HL-60/S4 treated with phorbol 12-myristate 13-acetate at 8.2 ng/mL for 4 days and 3 days (cell line): Measurements from ENCODE around the gene MRPL12.
"Not testable (repeated sequence)": the region's sequence is repeated elsewhere in the genome, so short reads cannot be mapped to it uniquely, and the experiment has no call there.

ENCODE experiments used
- in situ Hi-C: fragments of 300-500 bp; cut with MboI; formaldehyde crosslinking; loops from 2 replicates; pipeline ENCODE4 v1.15.0; 2022; ENCODE audit warnings: low sequenced_read_pairs

Gene MRPL12

DNA sequence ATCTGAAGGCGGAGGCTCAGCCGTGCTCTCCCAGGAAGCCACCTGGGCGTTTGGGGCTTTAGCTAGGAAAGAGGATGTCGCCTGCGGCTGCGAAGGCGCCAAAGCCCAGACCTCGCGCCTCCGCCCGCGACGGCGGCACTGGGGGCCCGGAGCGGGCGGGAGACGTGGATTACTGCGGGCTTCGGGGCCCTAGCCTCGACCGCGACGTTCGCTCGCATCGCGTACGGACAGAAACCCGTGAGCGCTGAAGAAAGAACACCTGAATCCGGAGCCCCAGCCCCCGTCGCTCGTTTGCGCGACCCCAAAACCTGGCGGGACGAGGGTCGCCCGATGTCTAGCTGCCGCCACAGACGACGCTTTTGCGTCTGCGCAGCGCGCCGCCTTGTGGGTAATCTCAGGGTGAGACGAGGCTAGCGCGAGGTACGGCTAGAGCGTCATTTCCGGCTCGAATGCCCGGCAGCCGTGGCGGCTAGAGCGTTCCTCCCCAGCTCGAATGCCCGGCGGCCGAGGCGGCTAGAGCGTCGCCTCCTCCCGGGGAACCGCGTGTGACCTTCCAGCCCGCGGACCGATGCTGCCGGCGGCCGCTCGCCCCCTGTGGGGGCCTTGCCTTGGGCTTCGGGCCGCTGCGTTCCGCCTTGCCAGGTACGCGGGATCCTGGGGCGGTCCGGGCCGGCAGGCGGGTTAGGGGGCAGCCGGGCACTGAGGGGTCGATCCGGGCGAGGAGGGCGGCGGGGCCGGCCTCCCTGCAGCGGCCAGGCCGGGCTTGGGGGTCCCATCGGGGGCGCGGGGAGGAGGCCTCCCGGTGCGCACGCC is at the start of gene MRPL12:
Gene MRPL12, plus strand, starts transcription at position 434 of the 813 bp plus-strand sequence. Its CDS starts 135 bp downstream, at position 569.
- in situ Hi-C loops, result no loop called here

DNA sequence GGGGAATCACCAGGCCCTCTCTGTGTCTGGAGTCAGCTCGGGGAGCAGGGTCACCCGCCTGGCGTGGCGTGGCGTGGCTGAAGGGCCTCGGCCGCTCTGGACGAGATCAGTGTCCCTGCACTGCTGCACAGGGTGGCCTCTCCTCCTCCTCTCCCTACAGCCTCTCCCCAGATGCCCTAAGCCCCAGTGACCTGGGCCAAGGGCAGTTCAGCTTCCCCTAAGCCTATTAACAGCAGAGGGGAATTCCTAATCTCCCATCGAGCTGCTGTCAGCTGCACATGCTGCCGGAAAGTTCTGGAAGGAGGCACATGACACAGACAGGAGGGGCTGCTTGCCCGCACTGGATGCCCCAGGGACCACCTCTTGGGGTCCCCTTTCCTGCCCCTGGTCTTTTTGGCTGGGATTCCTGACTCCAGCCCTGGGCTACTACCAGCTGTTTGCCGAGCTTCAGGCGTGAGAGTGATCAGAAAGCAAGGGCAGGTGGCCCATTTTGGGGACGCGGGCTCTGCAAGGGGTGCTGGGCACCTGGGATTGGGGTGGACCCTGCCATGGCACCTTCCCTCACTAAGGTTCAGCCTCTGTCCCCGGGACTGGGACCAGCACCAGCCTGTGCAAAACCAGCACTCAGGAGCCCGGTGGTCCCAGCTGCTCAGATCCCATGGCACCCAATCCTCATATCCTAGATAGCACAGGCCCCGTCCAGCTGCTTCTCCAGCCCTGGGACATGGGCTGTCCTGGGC is 47.6 kb upstream of the MRPL12 start:
- in situ Hi-C loops, result no loop called here

DNA sequence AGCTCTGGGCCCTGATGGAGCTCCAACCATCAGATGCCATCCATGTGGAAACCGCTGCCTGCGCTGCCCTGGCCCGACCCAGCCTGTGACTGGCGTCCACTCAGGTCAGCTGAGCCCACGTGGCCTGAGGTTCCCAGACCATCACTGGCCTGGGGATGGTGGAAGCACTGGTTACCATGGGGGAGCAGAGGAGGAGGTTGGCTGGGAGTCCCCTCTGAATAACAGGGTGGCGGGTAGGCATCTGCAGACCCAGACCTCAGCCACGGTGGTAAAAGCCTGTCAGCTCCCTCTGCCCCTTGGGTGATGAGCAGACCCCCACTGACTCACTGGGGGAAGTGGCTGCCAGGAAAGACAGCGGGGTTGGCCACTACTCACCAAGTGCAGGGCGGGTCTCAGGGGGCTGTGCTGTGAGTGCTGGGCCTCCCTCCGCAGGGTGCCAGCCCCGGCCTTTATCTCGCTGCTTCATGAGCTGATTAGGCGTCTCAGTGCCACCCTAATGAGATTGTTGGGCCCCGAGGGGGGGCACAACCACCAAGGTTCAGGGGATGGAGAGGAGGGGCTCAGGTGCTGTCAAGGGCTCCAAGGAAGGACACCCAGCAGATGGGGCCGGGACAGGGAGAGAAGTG is 46.9 kb upstream of the MRPL12 start, which contains the start of gene PDE6G:
Gene PDE6G, minus strand, starts transcription at position 425 of the 626 bp plus-strand sequence. CDS start 3,237 bp downstream, outside the sequence.
- in situ Hi-C loops, result no loop called here

DNA sequence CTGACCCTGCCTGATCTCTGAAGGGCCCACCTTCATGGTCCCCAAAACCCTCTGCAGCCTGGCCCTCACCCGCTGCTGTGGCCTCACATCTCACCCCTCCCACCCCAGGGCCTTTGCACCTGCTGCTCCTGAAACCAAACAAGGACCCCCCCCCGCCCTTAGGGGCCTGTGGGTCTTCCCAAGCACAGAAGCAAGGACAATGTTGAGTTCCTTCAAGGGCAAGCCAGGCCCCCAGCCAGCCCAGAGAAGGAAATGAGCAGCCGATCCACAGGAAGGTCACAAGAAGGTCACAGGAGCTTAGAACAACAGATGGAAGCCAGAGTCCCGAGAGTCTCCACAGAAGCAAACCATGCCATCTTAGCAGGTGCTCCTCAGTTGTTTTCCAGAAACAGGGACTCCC is 46.3 kb upstream of the MRPL12 start:
- in situ Hi-C loops, result no loop called here

DNA sequence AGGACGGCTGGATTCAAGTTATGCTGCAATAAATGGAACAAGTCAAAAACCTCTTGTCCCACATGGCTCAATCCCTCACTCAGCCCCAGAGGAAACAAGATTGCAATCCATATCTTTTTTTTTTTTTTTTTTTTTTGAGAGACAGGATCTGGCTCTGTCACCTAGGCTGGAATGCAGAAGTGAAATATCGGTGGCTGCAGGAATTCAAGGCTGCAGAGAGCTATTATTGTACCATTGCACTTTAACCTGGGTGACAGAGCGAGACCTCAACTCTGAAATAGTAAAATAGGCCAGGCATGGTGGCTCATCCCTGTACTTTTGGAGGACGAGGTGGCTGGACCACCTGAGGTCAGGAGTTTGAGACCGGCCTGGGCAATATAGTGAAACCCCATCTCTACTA is 44.1 kb upstream of the MRPL12 start:
- in situ Hi-C loops, result no loop called here

DNA sequence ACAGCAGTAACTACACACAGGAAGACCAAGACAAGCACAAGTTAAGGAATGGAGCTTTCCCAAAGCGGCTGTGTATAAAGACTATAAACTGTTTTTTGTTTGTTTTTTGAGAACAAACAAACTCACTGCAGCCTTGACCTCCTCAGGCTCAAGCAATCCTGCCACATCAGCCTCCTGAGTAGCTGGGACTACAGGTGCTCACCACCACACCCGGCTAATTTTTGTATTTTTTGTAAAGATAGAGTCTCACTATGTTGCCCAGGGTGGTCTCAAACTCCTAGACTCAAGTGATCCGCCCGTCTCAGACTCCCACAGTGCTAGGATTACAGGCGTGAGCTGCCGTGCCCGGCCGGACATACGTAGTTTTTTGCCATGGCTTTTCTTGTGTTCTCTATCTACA is 42.7 kb upstream of the MRPL12 start:
- in situ Hi-C loops, result no loop called here

DNA sequence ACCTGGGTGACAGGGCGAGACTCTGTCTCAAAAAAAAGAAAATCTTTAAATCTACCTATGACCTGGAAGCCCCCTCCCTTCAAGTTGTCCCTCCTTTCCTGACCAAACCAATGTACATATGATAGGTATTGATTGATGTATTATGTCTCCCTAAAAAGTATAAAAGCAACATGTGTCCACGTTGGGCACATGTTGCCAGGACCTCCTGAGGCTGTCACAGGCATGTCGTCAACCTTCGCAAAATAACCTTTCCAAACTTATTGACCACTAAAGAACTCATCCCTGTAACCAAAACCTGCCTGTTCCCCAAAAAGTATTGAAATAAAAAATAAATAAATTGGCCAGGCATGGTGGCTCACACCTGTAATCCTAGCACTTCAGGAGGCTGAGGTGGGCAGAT is 41.2 kb upstream of the MRPL12 start:
- in situ Hi-C loops, result no loop called here

DNA sequence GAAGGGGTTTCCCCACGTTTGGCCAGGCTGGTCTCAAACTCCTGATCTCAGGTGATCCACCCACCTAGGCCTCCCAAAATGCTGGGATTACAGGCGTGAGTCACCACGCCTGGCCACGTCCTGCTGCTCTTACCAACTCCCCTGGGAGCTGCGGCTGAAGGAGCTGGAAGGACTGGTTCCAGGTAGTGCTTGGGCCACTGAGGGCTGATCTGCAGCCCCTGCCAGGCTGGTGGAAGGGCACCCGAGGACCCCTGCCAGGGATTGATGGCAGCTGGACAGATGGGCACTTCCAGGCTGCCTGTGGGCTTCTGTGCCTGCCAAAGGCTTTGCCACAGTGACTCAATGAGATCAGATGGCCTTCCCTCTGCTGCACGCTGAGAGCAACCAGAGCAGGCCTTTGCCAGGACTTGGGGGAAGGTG is 39.1 kb upstream of the MRPL12 start:
- in situ Hi-C loops, result no loop called here

DNA sequence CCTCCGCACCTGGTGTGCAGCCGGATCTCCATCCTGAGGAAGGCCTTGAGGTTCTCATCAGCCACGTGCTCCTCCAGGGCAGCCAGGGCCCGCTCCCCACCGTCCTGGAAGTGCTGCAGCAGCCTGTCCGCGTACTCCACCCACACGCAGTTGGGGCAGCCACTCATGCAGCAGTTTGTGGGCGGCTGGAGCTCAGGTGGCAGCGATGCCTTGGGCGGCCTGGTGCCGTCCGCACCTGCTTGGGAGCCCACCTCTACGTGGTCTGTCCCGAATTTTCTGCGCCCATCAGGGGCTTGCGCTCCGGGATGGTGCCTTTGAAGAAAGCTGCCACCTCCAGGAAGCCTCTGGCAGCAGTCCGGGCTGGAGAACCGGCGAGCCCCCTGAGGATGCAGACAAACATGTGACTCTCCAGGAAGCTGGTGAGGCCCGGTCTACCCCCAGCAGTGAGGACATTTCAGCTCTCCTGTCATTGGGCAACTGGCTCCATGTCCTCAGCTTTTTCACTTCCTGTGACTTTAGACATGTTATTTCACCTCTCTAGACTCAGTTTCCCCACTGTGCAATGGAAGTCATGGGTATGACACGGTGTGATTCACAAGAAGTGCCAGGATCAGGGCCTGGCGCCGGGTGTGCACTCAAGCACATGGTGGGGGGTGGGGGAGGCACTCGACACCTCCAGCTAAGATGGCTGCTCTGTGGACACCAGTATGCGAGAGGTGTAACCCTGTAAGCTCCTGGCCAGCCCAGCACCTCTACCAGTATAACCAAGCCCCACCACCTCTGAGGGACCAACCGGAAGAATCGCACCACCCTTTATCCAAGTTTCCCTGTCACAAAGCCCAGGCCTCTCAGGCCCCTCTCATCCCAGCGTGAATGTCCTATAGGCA is 37.7 kb upstream of the MRPL12 start:
- in situ Hi-C loops, result no loop called here

DNA sequence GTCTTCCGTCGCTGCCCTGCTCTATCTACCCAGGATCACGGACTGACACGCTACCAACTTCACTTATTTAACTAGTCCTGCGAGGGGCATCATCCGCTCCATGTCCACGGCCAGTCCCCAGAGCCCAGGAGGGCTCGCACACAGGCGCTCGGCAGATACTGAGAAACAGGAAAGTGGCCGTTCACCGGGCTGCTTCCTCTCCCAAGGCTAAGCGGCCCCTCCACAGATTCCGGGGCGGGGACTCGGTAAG is 37.1 kb upstream of the MRPL12 start:
- in situ Hi-C loops, result no loop called here

DNA sequence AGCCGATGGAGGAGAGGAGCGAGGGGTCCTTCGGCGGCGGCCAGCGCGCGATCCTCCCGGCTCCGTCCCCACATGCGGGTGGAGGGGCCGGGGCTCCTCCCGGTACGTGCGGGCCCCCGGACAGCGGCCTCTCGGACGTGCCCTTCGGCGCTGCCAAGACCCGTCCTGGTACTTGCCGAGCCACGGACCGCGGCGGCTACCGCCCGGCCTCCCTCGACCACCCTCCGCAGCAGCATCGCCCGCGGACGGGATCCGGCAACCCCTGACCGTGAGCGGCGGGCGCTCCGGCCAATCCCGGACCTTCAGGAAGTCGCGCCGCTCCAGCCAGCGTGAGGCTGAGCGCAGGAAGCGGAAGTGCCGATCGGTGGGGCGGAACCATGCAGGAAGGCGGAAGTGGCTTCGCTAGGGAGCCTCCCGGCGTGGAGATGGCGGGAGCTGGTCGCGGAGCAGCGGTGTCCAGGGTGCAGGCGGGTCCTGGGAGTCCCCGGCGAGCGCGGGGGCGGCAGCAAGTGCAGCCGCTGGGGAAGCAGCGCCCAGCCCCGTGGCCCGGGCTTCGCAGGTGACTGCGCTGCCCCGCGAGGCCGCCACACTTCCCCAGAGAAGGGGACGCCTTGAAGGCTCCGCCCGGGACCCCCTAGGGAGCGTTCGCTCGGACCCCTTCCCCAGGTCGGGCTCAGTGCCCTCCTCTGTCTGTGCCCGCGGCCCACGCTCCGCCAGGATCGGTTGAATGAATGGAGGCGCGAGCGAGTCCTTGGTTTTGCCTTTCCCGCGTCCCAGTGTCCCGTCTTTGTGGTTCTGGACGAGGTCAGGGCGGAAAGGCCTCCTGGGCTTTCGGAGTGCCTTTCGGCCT is 36.6 kb upstream of the MRPL12 start, which contains the start of the genes CCDC137 and OXLD1:
Gene CCDC137, plus strand, starts transcription at position 396 of the 850 bp plus-strand sequence. Its CDS starts 30 bp downstream, at position 426.
Gene OXLD1, minus strand, starts transcription at position 264 of the 850 bp plus-strand sequence. Its CDS starts 28 bp downstream, at position 236.
- in situ Hi-C loops, result no loop called here

DNA sequence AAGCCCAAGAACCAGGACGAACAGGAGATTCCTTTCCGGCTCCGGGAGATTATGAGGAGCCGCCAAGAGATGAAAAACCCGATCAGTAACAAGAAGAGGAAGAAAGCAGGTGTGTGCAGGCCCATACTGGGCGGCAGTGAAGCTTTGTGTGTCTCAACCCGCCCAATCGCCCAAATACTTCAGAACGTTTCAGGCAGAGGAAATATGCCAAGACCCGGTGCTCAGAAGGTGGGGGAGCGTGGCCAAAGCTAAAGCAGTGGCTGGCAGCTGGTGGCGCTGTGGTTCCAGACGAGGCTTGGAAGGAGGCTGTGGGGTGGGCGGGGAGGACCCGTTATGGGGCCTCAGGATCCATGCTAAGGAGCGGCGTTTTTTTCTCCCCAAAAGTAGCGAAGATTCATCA is 35.4 kb upstream of the MRPL12 start:
- in situ Hi-C loops, result no loop called here

DNA sequence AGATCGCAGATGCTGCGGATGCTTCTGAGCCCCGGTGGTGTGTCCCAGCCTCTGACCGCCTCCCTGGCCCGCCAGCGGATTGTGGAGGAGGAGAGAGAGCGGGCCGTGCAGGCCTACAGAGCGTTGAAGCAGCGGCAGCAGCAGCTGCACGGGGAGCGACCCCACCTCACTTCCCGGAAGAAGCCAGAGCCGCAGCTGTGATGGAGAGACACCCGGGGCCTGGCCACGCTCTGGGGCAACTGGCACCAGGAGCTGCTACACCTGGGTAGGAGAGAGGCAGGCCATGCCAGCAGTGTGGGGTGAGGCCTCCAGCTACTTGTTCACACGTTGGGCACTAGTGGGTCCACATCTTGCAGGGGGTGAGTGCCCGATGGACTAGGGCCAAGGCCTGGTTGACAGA is 30.7 kb upstream of the MRPL12 start:
- in situ Hi-C loops, result no loop called here

DNA sequence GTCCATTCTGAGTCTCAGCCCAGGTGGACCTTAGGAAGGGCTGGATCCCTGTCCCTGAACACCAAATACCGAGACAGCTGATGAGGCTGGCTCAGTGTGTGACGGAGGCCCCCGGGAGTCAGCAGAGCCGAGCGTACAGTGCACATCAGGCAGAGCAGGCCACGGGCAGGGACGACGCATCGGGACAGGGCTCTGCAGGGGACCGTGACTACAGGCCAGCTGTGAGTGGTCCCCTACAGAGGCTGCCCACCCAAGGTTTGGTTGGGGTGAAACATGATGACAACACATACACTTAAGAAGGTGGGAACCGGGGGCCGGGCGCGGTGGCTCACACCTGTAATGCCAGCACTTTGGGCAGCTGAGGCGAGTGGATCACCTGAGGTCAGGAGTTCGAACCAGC is 30.2 kb upstream of the MRPL12 start:
- in situ Hi-C loops, result no loop called here

DNA sequence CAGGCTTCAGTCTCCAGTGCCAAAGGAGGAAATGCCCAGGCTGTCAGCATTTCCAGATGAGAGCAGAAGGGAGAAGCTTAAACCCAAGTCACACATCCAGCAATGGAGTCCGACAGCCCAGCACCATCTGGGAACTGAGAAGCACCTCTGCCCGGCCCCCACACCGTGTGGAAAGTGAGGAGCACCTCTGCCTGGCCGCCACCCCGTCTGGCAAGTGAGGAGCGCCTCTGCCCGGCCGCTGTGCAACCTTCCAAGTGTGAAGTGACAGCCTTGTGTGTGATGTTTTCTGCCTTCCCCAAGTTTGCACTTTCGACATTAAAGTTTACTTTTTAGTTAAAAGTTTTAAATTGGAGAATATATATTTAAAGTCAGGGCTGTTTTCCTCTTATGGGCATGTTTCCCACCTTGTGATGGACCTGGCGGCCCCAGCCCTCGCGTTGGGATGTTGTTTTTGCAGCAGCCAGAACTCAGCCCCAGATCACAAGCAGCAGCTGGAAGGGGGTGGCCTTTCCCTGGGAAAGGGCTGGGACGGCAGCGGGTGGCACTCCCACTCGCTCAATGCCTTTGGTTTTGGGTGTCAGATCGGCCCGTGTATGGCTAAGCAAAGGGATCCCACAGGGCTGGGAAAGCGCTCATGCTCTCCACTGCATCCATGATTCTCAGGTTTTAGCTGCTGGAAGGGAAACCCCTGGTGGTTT is 29.5 kb upstream of the MRPL12 start:
- in situ Hi-C loops, result no loop called here

DNA sequence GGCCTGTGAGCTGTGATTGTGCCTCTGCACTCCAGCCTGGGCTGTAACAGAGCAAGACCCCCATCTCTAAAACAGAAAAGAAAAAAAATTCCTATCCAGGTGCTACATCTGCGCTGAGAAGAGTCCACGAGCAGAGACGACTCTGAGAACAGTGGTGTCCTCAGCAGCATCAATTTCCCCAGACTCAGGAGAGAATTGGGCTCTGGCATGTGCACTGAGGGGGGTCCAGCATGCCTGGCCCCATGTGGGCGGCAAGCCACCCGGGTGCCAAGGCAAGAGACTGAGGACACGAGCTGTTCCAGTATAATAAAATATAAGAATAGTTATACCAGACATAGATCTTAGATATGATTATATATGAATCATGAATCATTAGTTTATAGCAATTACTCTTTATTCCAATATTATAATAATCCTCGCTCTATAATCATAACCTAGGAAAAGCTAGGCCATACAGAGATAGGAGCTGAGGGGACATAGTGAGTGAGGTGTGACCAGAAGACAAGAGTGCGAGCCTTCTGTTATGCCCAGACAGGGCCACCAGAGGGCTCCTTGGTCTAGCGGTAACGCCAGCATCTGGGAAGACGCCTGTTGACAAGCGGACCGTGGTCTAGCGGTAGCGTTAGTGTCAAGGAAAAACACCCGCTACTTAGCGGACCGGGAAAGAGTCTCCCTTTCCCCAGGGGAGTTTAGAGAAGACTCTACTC is 27.5 kb upstream of the MRPL12 start:
- in situ Hi-C loops, result not testable (repeated sequence)

DNA sequence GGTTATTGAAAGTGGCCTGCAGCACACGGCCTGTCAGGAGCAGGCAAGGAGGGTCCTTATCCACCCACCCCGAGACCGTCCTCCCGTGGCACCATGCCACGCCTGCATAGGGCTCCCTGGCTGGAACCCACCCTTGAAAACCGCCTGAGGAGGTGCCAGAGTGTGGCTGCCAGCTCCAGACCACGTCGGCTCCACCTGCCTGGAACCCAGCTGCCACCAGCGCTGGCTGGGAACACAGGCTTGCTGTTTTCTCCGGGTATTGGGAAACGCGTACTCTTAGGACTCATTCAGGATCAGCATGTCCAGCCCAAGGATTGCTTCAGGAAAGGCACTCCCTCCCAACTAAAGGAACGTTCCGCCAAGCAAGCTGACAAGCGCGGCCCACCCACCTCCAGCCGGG is 26.3 kb upstream of the MRPL12 start:
- in situ Hi-C loops, result no loop called here

DNA sequence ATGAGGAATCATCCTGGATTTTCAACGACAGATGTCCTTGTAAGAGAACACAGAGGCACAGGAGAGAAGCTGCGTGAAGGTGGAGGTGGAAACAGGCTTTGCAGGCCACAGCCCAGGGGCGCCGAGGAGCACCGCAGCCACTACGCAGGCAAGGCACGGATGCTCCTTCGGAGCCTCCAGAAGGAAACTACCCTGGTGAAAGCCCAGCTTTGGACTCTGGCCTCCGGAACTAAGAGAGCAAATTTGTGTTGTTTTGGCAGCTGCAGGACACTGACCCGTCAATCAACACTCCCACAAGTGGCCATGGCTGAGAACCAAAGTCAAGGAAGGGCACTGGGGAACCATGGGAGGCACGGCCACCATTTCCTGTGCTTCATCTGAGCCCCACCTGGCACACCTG is 23.0 kb upstream of the MRPL12 start:
- in situ Hi-C loops, result no loop called here

DNA sequence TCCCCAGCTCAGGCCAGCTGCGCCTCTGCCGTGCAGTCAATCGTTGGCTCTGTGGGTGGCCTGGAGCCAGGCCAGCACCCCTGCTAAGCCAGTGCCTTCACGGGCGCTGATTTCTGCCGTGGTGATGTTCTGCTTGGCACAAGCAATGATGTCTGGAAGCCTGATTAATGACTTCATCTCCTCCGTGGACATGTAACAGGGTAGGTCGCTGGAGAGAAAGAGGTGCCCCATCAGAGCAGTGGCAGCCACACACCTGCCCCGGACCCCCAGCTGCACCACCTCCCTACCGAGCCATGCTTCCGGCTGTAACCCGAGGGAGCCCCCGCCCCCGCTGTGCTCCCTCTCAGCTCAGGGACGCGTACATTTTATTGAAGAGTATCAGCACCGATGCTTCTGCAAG is 21.5 kb upstream of the MRPL12 start:
- in situ Hi-C loops, result no loop called here
